Measurements from ENCODE around the gene LGALS3BP. TPM values are rescaled to one million over a fixed set of nuclear protein-coding genes. Genes with fewer than 3 reads are reported as not detected.

Gene LGALS3BP
- total and polyA plus RNA-seq, 2 of the 8 experiments (the other 6 are each of a cell fraction or from before 2014, with no cell fraction given), result 56.1 to 61.6 TPM

GRCh38 chr17:79007504-79008381, 28.0 kb upstream of the LGALS3BP start (continued):
- TF ChIP-seq, protein P1, sequence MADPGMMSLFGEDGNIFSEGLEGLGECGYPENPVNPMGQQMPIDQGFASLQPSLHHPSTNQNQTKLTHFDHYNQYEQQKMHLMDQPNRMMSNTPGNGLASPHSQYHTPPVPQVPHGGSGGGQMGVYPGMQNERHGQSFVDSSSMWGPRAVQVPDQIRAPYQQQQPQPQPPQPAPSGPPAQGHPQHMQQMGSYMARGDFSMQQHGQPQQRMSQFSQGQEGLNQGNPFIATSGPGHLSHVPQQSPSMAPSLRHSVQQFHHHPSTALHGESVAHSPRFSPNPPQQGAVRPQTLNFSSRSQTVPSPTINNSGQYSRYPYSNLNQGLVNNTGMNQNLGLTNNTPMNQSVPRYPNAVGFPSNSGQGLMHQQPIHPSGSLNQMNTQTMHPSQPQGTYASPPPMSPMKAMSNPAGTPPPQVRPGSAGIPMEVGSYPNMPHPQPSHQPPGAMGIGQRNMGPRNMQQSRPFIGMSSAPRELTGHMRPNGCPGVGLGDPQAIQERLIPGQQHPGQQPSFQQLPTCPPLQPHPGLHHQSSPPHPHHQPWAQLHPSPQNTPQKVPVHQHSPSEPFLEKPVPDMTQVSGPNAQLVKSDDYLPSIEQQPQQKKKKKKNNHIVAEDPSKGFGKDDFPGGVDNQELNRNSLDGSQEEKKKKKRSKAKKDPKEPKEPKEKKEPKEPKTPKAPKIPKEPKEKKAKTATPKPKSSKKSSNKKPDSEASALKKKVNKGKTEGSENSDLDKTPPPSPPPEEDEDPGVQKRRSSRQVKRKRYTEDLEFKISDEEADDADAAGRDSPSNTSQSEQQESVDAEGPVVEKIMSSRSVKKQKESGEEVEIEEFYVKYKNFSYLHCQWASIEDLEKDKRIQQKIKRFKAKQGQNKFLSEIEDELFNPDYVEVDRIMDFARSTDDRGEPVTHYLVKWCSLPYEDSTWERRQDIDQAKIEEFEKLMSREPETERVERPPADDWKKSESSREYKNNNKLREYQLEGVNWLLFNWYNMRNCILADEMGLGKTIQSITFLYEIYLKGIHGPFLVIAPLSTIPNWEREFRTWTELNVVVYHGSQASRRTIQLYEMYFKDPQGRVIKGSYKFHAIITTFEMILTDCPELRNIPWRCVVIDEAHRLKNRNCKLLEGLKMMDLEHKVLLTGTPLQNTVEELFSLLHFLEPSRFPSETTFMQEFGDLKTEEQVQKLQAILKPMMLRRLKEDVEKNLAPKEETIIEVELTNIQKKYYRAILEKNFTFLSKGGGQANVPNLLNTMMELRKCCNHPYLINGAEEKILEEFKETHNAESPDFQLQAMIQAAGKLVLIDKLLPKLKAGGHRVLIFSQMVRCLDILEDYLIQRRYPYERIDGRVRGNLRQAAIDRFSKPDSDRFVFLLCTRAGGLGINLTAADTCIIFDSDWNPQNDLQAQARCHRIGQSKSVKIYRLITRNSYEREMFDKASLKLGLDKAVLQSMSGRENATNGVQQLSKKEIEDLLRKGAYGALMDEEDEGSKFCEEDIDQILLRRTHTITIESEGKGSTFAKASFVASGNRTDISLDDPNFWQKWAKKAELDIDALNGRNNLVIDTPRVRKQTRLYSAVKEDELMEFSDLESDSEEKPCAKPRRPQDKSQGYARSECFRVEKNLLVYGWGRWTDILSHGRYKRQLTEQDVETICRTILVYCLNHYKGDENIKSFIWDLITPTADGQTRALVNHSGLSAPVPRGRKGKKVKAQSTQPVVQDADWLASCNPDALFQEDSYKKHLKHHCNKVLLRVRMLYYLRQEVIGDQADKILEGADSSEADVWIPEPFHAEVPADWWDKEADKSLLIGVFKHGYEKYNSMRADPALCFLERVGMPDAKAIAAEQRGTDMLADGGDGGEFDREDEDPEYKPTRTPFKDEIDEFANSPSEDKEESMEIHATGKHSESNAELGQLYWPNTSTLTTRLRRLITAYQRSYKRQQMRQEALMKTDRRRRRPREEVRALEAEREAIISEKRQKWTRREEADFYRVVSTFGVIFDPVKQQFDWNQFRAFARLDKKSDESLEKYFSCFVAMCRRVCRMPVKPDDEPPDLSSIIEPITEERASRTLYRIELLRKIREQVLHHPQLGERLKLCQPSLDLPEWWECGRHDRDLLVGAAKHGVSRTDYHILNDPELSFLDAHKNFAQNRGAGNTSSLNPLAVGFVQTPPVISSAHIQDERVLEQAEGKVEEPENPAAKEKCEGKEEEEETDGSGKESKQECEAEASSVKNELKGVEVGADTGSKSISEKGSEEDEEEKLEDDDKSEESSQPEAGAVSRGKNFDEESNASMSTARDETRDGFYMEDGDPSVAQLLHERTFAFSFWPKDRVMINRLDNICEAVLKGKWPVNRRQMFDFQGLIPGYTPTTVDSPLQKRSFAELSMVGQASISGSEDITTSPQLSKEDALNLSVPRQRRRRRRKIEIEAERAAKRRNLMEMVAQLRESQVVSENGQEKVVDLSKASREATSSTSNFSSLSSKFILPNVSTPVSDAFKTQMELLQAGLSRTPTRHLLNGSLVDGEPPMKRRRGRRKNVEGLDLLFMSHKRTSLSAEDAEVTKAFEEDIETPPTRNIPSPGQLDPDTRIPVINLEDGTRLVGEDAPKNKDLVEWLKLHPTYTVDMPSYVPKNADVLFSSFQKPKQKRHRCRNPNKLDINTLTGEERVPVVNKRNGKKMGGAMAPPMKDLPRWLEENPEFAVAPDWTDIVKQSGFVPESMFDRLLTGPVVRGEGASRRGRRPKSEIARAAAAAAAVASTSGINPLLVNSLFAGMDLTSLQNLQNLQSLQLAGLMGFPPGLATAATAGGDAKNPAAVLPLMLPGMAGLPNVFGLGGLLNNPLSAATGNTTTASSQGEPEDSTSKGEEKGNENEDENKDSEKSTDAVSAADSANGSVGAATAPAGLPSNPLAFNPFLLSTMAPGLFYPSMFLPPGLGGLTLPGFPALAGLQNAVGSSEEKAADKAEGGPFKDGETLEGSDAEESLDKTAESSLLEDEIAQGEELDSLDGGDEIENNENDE (IDR thresholded peaks at IDR 0.05; ENCODE audit: insufficient replicate concordance, low read length), result no peak
- TF ChIP-seq KDM1A (IDR thresholded peaks at IDR 0.05; ENCODE audit: borderline replicate concordance, low read length), result no peak
- TF ChIP-seq HDAC6 (IDR thresholded peaks at IDR 0.05; ENCODE audit: low read depth, low read length), result no peak
- TF ChIP-seq JUN (IDR thresholded peaks at IDR 0.05; ENCODE audit: low read depth, low read length), result no peak
- no peak for TF ChIP-seq BRCA1 (IDR thresholded peaks at IDR 0.05; ENCODE audit: low read depth, low read length)

All from H1 (cell line).